Calu3 (cell line): ENCODE results near the gene IQCH. TPM values are rescaled to one million over a fixed set of nuclear protein-coding genes. Genes with fewer than 3 reads are reported as not detected.
"Not testable (repeated sequence)": the region's sequence is repeated elsewhere in the genome, so short reads cannot be mapped to it uniquely, and the experiment has no call there.

ENCODE experiments used
- BruUV-seq: library from RNA; stranded (reverse); fragments of 400-500 nt; replicated peaks from 2 replicates; lab custom pipeline; 2021; lab: Mats Ljungman, UMichigan
- CTCF ChIA-PET: fragments of 300-600 bp; sonication (Branson Sonifier 250); formaldehyde crosslinking; loops from one replicate; lab custom pipeline; 2022; ENCODE audit warnings: antibody characterized with exemption; lab: Charles Lee
- DNase-seq: peaks from one replicate; pipeline ENCODE4 v3.0.0; 2022
- H3K27ac Mint-ChIP-seq: one replicate; pipeline ENCODE4 v1.8.0; 2022; ENCODE audit warnings: mixed read lengths; ENCODE audit not compliant: unreplicated experiment
- H3K27me3 Mint-ChIP-seq: one replicate; pipeline ENCODE4 v1.8.0; 2022; ENCODE audit warnings: mixed read lengths; ENCODE audit not compliant: unreplicated experiment
- H3K36me3 Mint-ChIP-seq: one replicate; pipeline ENCODE4 v1.8.0; 2022; ENCODE audit warnings: mild to moderate bottlenecking, moderate library complexity, mixed read lengths; ENCODE audit not compliant: insufficient read depth, unreplicated experiment
- H3K4me1 Mint-ChIP-seq: one replicate; pipeline ENCODE4 v1.8.0; 2022; ENCODE audit warnings: mild to moderate bottlenecking, low read depth, mixed read lengths; ENCODE audit not compliant: unreplicated experiment
- H3K4me3 Mint-ChIP-seq: one replicate; pipeline ENCODE4 v1.8.0; 2022; ENCODE audit warnings: mild to moderate bottlenecking, low read depth, moderate library complexity, mixed read lengths; ENCODE audit not compliant: unreplicated experiment
- H3K9me3 Mint-ChIP-seq: one replicate; pipeline ENCODE4 v1.8.0; 2022; ENCODE audit warnings: low read depth, mixed read lengths; ENCODE audit not compliant: unreplicated experiment
- intact Hi-C: fragments of 100-400 bp; cut with micrococcal nuclease; formaldehyde crosslinking; loops from one replicate; pipeline ENCODE4 v1.10.0; 2022; ENCODE audit not compliant: unreplicated experiment
- total RNA-seq: library from RNA; stranded (reverse); gene quantifications from 2 replicates; pipeline ENCODE4 v1.2.3, GENCODE V29; 2022
- TF ChIP-seq, protein P1 (sequence below): fragments of 200-600 bp; IDR thresholded peaks from one replicate; pipeline ENCODE4 v1.8.0; 2022; ENCODE audit warnings: antibody characterized with exemption; ENCODE audit not compliant: unreplicated experiment

IQCH gene
- total RNA-seq, 1 experiment from 2014 or later = 5.5 TPM

DNA sequence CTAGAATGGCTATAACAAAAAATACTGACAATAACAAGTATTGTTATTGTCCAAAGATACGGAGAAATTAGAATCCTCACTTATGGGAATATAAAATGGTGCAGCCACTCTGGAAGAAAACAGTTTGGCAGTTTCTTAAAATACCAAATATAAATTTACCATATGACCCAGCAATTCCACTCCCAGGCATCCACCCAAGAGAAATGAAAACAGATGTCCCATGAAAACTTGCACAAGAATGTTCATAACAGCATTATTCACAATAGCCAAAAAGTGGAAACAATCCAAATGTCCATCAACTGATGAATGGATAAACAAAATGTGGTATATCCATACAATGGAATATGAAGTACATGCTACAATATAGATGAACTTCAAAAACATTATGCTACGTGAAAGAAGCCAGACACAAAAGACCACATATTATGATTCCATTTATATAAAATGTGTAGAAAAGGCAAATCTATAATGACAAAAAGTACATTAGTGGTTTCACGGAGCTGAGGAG is 9.6 kb upstream of the IQCH start:
- BruUV-seq = no TSS peak
- CTCF ChIA-PET = no interaction called here
- intact Hi-C loops = no loop called here
- TF ChIP-seq, protein P1, sequence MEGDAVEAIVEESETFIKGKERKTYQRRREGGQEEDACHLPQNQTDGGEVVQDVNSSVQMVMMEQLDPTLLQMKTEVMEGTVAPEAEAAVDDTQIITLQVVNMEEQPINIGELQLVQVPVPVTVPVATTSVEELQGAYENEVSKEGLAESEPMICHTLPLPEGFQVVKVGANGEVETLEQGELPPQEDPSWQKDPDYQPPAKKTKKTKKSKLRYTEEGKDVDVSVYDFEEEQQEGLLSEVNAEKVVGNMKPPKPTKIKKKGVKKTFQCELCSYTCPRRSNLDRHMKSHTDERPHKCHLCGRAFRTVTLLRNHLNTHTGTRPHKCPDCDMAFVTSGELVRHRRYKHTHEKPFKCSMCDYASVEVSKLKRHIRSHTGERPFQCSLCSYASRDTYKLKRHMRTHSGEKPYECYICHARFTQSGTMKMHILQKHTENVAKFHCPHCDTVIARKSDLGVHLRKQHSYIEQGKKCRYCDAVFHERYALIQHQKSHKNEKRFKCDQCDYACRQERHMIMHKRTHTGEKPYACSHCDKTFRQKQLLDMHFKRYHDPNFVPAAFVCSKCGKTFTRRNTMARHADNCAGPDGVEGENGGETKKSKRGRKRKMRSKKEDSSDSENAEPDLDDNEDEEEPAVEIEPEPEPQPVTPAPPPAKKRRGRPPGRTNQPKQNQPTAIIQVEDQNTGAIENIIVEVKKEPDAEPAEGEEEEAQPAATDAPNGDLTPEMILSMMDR = no peak
- H3K4me3 Mint-ChIP-seq = no peak overlapping the region
- peaks cover 2% of the 10 kb centered on the region for H3K9me3 Mint-ChIP-seq
- no peaks in the 10 kb centered on the region for H3K36me3 Mint-ChIP-seq
- no peak overlapping the region for H3K27ac Mint-ChIP-seq
- H3K4me1 Mint-ChIP-seq = peaks cover 23% of the 10 kb centered on the region
- no peak for DNase-seq
- H3K27me3 Mint-ChIP-seq = no peaks in the 10 kb centered on the region

DNA sequence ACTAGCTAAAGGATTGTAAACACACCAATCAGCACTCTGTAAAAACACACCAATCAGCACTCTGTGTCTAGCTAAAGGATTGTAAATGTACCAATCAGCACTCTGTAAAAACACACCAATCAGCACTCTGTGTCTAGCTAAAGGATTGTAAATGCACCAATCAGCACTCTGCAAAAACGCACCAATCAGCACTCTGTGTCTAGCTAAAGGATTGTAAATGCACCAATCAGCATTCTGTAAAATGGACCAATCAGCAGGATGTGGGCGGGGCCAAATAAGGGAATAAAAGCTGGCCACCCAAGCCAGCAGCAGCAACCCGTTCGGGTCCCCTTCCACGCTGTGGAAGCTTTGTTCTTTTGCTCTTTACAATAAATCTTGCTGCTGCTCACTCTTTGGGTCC is 8.0 kb upstream of the IQCH start:
- BruUV-seq, H3K27me3 Mint-ChIP-seq, H3K4me3 Mint-ChIP-seq, H3K36me3 Mint-ChIP-seq, H3K4me1 Mint-ChIP-seq, intact Hi-C loops, DNase-seq, H3K9me3 Mint-ChIP-seq, H3K27ac Mint-ChIP-seq, CTCF ChIA-PET: not testable (repeated sequence)

- no peaks in the 10 kb centered on the region for H3K27me3 Mint-ChIP-seq
- BruUV-seq = no TSS peak
- H3K4me1 Mint-ChIP-seq = peaks cover 15% of the 10 kb centered on the region
- intact Hi-C loops = no loop called here
- no peak for DNase-seq
- H3K27ac Mint-ChIP-seq = no peak overlapping the region
- peaks cover 3% of the 10 kb centered on the region for H3K36me3 Mint-ChIP-seq
- H3K4me3 Mint-ChIP-seq = no peak overlapping the region
- peaks cover 2% of the 10 kb centered on the region for H3K9me3 Mint-ChIP-seq
- CTCF ChIA-PET = no interaction called here
- TF ChIP-seq, protein P1 = no peak
Measured at GRCh38 chr15:67248011-67248505, 6.5 kb upstream of the IQCH start.

DNA sequence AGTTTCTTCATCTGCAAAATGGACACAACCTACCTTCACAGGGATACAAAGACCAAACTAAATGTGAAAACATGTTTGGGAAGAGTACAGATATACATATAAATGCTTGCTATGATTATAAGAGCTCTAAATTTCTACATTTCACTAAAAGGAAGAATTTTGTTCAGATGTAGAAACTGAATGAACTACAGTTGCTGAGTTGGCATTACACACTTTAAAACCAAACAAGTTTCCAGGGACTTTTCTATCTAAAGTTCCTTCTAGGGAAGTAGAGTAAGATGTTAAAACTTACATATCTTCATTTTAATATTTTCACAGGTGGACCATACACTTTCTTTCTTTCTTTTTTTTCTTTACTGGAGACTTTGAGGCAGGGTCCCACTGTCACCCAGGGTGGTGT is 4.8 kb upstream of the IQCH start:
- Mint-ChIP-seq H3K4me3 (no peak overlapping the region), H3K27ac (no peak overlapping the region), H3K36me3 (peaks cover 20% of the 10 kb centered on the region), H3K9me3 (peaks cover 2% of the 10 kb centered on the region), H3K4me1 (peaks cover 15% of the 10 kb centered on the region), H3K27me3 (no peaks in the 10 kb centered on the region)
- intact Hi-C loops = loop anchor here (5.0 kb wide), 1 partner anchor 183 kb away; the partner anchor contains the start of gene SMAD3
- CTCF ChIA-PET = no interaction called here
- TF ChIP-seq, protein P1 = no peak
- BruUV-seq = no TSS peak
- no peak for DNase-seq

DNA sequence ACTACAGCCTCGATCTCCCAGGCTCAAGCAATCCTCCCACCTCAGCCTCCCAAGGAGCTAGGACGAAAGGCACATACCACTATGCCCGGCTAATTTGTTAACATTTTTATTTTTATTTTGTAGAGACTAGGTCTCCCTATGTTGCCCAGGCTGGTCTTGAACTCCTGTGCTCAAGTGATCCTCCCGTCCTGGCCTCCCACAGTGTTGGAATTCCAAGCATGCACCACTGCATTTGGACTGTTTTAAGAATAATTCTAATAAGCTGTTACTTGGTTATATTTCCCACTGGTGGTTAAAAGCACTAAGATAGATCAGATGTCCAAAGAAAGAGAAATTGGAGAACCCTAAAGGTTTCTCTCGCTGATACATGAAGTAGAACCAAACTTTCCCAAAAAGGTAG is 3.3 kb upstream of the IQCH start:
- intact Hi-C loops = loop anchor here (5.0 kb wide), 1 partner anchor 184 kb away; the partner anchor contains the start of gene SMAD3
- no peak overlapping the region for H3K27ac Mint-ChIP-seq
- H3K4me1 Mint-ChIP-seq = peaks cover 23% of the 10 kb centered on the region
- no peak overlapping the region for H3K4me3 Mint-ChIP-seq
- no peaks in the 10 kb centered on the region for H3K27me3 Mint-ChIP-seq
- BruUV-seq = no TSS peak
- H3K36me3 Mint-ChIP-seq = peaks cover 25% of the 10 kb centered on the region
- DNase-seq = no peak
- peaks cover 2% of the 10 kb centered on the region for H3K9me3 Mint-ChIP-seq
- TF ChIP-seq, protein P1 = no peak
- CTCF ChIA-PET = interaction anchor here (1.2 kb wide), 1 partner anchor 184 kb away, joined by 4 read pairs; no protein-coding TSS in a partner anchor
